HCT116 (cell line): ENCODE data around the gene SCFD2. TPM values are rescaled to one million over a fixed set of nuclear protein-coding genes. Genes with fewer than 3 reads are reported as not detected.

Source experiments
- ATAC-seq: fragments of 200-7000 bp; cut with Tn5 transposase; 2 replicates; pipeline ENCODE4 v1.9.1; 2020; ENCODE audit warnings: mild to moderate bottlenecking, moderate library complexity
- BruUV-seq: library from RNA; stranded (reverse); fragments of 400-500 nt; replicated peaks from 2 replicates; lab custom pipeline; 2021; lab: Mats Ljungman, UMichigan
- CTCF ChIA-PET: fragments of 300-600 bp; sonication (Branson Sonifier 250); formaldehyde crosslinking; loops from one replicate; lab custom pipeline; 2021; ENCODE audit warnings: antibody characterized with exemption; lab: Charles Lee
- POLR2A ChIA-PET: fragments of 300-600, 350-600 bp; sonication (Branson Sonifier 250); formaldehyde crosslinking; loops from one replicate; lab custom pipeline; 2021; ENCODE audit warnings: antibody characterized with exemption; lab: Charles Lee
- RAD21 ChIA-PET, 2 experiments: fragments of 300-600 bp; sonication (Branson Sonifier 250); formaldehyde crosslinking; loops; one replicate each; lab custom pipeline; 2023; ENCODE audit warnings: low total read pairs in 2 of 2; ENCODE audit not compliant: uncharacterized antibody in 2 of 2, unreplicated experiment in 2 of 2, low non-redundant PET in 1 of 2; lab: Charles Lee
- DNase-seq: peaks from one replicate; pipeline ENCODE4 v3.0.0-alpha.2; 2010; ENCODE audit warnings: low read depth, low spot score
- H2AFZ ChIP-seq: fragments of 200-600 bp; shearing (Covaris generic), sonication (generic); 2 replicates; pipeline ENCODE4 v1.6.1; 2017; ENCODE audit warnings: low read depth, mixed run types, mixed read lengths, antibody characterized with exemption, low read length; ENCODE audit not compliant: poor library complexity, severe bottlenecking
- H3K27ac ChIP-seq: 2 replicates; pipeline ENCODE4 v1.5.1; 2012; ENCODE audit warnings: low read depth, low read length
- H3K27me3 ChIP-seq: fragments of 200-600 bp; sonication (generic); 2 replicates; pipeline ENCODE4 v1.6.1; 2016; ENCODE audit warnings: mixed run types, low read length, mixed read lengths; ENCODE audit not compliant: insufficient read depth
- H3K36me3 ChIP-seq, 2 experiments: fragments of 200-500 bp in 1 of 2; fragments of 200-600 bp in 1 of 2; sonication (Bioruptor generic) in 1 of 2; sonication (generic) in 1 of 2; 2 replicates each; pipeline versions ENCODE4 v1.5.1 to v1.6.1; 2014 to 2016; ENCODE audit warnings: low read length in 2 of 2, inconsistent platforms in 1 of 2, mixed read lengths in 1 of 2, mixed run types in 1 of 2; ENCODE audit not compliant: insufficient read depth in 2 of 2, control insufficient read depth in 1 of 2
- H3K4me1 ChIP-seq, 2 experiments: fragments of 200-600 bp in 1 of 2; sonication (generic) in 1 of 2; 2 replicates each; pipeline versions ENCODE4 v1.5.1 to v1.6.1; 2012 to 2017; ENCODE audit warnings: low read length in 2 of 2, inconsistent platforms in 1 of 2, mild to moderate bottlenecking in 1 of 2, mixed read lengths in 1 of 2, mixed run types in 1 of 2, moderate library complexity in 1 of 2; ENCODE audit not compliant: insufficient read depth in 2 of 2, control insufficient read depth in 1 of 2
- H3K4me2 ChIP-seq: fragments of 200-600 bp; sonication (generic); 2 replicates; pipeline ENCODE4 v1.6.1; 2017; ENCODE audit warnings: mixed run types, low read length, mixed read lengths
- H3K4me3 ChIP-seq, 2 experiments: fragments of 200-600 bp in 1 of 2; sonication (generic) in 1 of 2; replicated peaks in 1 of 2; 2 replicates each; pipeline ENCODE4 v1.5.1; 2011 to 2016; ENCODE audit warnings: low read length in 2 of 2, control low read depth in 1 of 2, low read depth in 1 of 2, mild to moderate bottlenecking in 1 of 2, mixed read lengths in 1 of 2, mixed run types in 1 of 2
- H3K79me2 ChIP-seq: fragments of 200-600 bp; sonication (generic); 2 replicates; pipeline ENCODE4 v1.6.1; 2017; ENCODE audit warnings: mild to moderate bottlenecking, mixed run types, low read length, moderate library complexity, mixed read lengths; ENCODE audit not compliant: insufficient read depth
- H3K9ac ChIP-seq: fragments of 200-600 bp; sonication (generic); 2 replicates; pipeline ENCODE4 v1.6.1; 2016; ENCODE audit warnings: low read length, mixed read lengths
- H3K9me2 ChIP-seq: fragments of 200-600 bp; sonication (generic), shearing (Covaris generic); 2 replicates; pipeline ENCODE4 v1.6.1; 2017; ENCODE audit warnings: mixed run types, mild to moderate bottlenecking, moderate library complexity; ENCODE audit not compliant: insufficient read depth
- H3K9me3 ChIP-seq, 2 experiments: fragments of 200-500 bp in 1 of 2; fragments of 200-600 bp in 1 of 2; sonication (Bioruptor generic) in 1 of 2; sonication (generic) in 1 of 2; 2 replicates each; pipeline ENCODE4 v1.6.1; 2014 to 2017; ENCODE audit warnings: low read length in 2 of 2, mixed read lengths in 2 of 2, inconsistent platforms in 1 of 2, low read depth in 1 of 2, mild to moderate bottlenecking in 1 of 2, mixed run types in 1 of 2, moderate library complexity in 1 of 2; ENCODE audit not compliant: control insufficient read depth in 1 of 2, insufficient read depth in 1 of 2
- H4K20me1 ChIP-seq: fragments of 200-600 bp; sonication (generic), shearing (Covaris generic); 2 replicates; pipeline ENCODE4 v1.6.1; 2017; ENCODE audit warnings: mixed run types, mild to moderate bottlenecking, moderate library complexity; ENCODE audit not compliant: insufficient read depth
- ATF3 ChIP-seq: IDR thresholded peaks from 2 replicates; pipeline ENCODE4 v1.6.1; 2012
- CEBPB ChIP-seq: IDR thresholded peaks from 2 replicates; pipeline ENCODE4 v1.6.1; 2012; ENCODE audit warnings: low read depth
- ELF1 ChIP-seq: IDR thresholded peaks from 2 replicates; pipeline ENCODE4 v1.6.1; 2012; ENCODE audit warnings: low read depth, borderline replicate concordance
- FOSL1 ChIP-seq: IDR thresholded peaks from 2 replicates; pipeline ENCODE4 v1.6.1; 2012; ENCODE audit warnings: low read depth
- POLR2A ChIP-seq: IDR thresholded peaks from 2 replicates; pipeline ENCODE4 v1.7.0; 2011; ENCODE audit warnings: borderline replicate concordance; ENCODE audit not compliant: insufficient read depth, insufficient read length; ENCODE audit errors: extremely low read depth
- POLR2AphosphoS5 ChIP-seq: IDR thresholded peaks from 2 replicates; pipeline ENCODE4 v1.6.1; 2011; ENCODE audit warnings: mild to moderate bottlenecking, low read depth, low read length, moderate library complexity
- RAD21 ChIP-seq: IDR thresholded peaks from 2 replicates; pipeline ENCODE4 v1.6.1; 2012; ENCODE audit warnings: low read depth, mild to moderate bottlenecking
- REST ChIP-seq: IDR thresholded peaks from 2 replicates; pipeline ENCODE4 v1.6.1; 2012; ENCODE audit warnings: low read depth
- SIN3A ChIP-seq: IDR thresholded peaks from 2 replicates; pipeline ENCODE4 v1.6.1; 2012; ENCODE audit warnings: low read depth
- SP1 ChIP-seq: IDR thresholded peaks from 2 replicates; pipeline ENCODE4 v1.6.1; 2012; ENCODE audit warnings: low read depth
- TCF7L2 ChIP-seq: IDR thresholded peaks from 2 replicates; pipeline ENCODE4 v1.7.0; 2011; ENCODE audit warnings: borderline replicate concordance, inconsistent platforms; ENCODE audit not compliant: insufficient read depth, insufficient read length; ENCODE audit errors: extremely low read depth
- YY1 ChIP-seq: IDR thresholded peaks from 2 replicates; pipeline ENCODE4 v1.6.1; 2011; ENCODE audit warnings: low read length, low read depth, moderate library complexity, mild to moderate bottlenecking; ENCODE audit not compliant: insufficient replicate concordance; ENCODE audit errors: extremely low read depth
- ZBTB33 ChIP-seq: IDR thresholded peaks from 2 replicates; pipeline ENCODE4 v1.6.1; 2011; ENCODE audit warnings: mild to moderate bottlenecking, low read length, moderate library complexity; ENCODE audit not compliant: insufficient replicate concordance; ENCODE audit errors: extremely low read depth
- ZFX ChIP-seq: fragments of 450-650 bp; IDR thresholded peaks from 2 replicates; pipeline ENCODE4 v1.6.1; 2017
- intact Hi-C: fragments of 100-400 bp; cut with micrococcal nuclease; formaldehyde crosslinking; loops from 2 replicates; pipeline ENCODE4 v1.10.0; 2022
- total RNA-seq: library from RNA; stranded (reverse); gene quantifications from one replicate; pipeline ENCODE4 v1.2.1, GENCODE V29; 2021; ENCODE audit not compliant: unreplicated experiment

Gene SCFD2
- total RNA-seq, 1 experiment from 2014 or later: 13.6 TPM

- ATAC-seq: no peak
- no peaks in the 10 kb centered on the region for H3K36me3 ChIP-seq
- H3K27ac ChIP-seq: no peak overlapping the region
- H2AFZ ChIP-seq: no peak overlapping the region
- H3K9me3 ChIP-seq: peaks cover 0 to 7% of the 10 kb centered on the region in 2 experiments; a peak in 1 of 4 replicates
- BruUV-seq: no TSS peak
- no peak for DNase-seq
- no peaks in the 10 kb centered on the region for H3K9me2 ChIP-seq
- intact Hi-C loops: no loop called here
- H3K4me3 ChIP-seq: no peak overlapping the region
- POLR2A ChIA-PET: no interaction called here
- RAD21 ChIA-PET: no interaction called here
- H3K9ac ChIP-seq: no peak overlapping the region
- H4K20me1 ChIP-seq: no peaks in the 10 kb centered on the region
- CTCF ChIA-PET: no interaction called here
- H3K4me2 ChIP-seq: no peak overlapping the region
- no peaks in the 10 kb centered on the region for H3K27me3 ChIP-seq
- H3K4me1 ChIP-seq: peaks cover 0 to 4% of the 10 kb centered on the region in 2 experiments; a peak in 2 of 4 replicates
- no peaks in the 10 kb centered on the region for H3K79me2 ChIP-seq
- no peak for TF ChIP-seq ZFX
- TF ChIP-seq CEBPB: no peak
- TF ChIP-seq SP1: no peak
- no peak for TF ChIP-seq POLR2AphosphoS5
- no peak for TF ChIP-seq RAD21
Measured at GRCh38 chr4:52856801-52857200, 509.1 kb downstream of the SCFD2 start.

- Histone ChIP-seq H3K9me3 (peaks cover 0 to 6% of the 10 kb centered on the region in 2 experiments; a peak in 1 of 4 replicates), H3K4me1 (no peaks in the 10 kb centered on the region), H3K9ac (no peak overlapping the region), H3K4me2 (no peak overlapping the region), H3K9me2 (no peaks in the 10 kb centered on the region), H4K20me1 (no peaks in the 10 kb centered on the region), H3K79me2 (no peaks in the 10 kb centered on the region), H3K4me3 (no peak overlapping the region), H2AFZ (no peak overlapping the region), H3K36me3 (no peaks in the 10 kb centered on the region), H3K27ac (no peak overlapping the region), H3K27me3 (no peaks in the 10 kb centered on the region)
- CTCF ChIA-PET: no interaction called here
- no TSS peak for BruUV-seq
- DNase-seq: no peak
- intact Hi-C loops: no loop called here
- RAD21 ChIA-PET: no interaction called here
- ATAC-seq: no peak
- POLR2A ChIA-PET: no interaction called here
- TF ChIP-seq ELF1 (no peak), SIN3A (no peak), TCF7L2 (no peak), ATF3 (no peak), CEBPB (no peak), YY1 (no peak), FOSL1 (no peak), ZBTB33 (no peak), SP1 (no peak), RAD21 (no peak), POLR2A (no peak), REST (no peak)
Measured at GRCh38 chr4:52853351-52853750, 512.5 kb downstream of the SCFD2 start.
